ENCODE measurements around the gene MRPL18.

MRPL18 gene

GRCh38 chr6:159761129-159761872 is 29.0 kb upstream of the MRPL18 start:
- H3K4me3 ChIP-seq (ENCODE audit: low read depth, low read length): peak overlapping the region; percentile 73
- no peak for DNase-seq (ENCODE audit: low read depth)
- no peak for TF ChIP-seq CTCF (IDR thresholded peaks at IDR 0.05; ENCODE audit: control insufficient read depth, extremely low read depth, insufficient read depth)

DNA sequence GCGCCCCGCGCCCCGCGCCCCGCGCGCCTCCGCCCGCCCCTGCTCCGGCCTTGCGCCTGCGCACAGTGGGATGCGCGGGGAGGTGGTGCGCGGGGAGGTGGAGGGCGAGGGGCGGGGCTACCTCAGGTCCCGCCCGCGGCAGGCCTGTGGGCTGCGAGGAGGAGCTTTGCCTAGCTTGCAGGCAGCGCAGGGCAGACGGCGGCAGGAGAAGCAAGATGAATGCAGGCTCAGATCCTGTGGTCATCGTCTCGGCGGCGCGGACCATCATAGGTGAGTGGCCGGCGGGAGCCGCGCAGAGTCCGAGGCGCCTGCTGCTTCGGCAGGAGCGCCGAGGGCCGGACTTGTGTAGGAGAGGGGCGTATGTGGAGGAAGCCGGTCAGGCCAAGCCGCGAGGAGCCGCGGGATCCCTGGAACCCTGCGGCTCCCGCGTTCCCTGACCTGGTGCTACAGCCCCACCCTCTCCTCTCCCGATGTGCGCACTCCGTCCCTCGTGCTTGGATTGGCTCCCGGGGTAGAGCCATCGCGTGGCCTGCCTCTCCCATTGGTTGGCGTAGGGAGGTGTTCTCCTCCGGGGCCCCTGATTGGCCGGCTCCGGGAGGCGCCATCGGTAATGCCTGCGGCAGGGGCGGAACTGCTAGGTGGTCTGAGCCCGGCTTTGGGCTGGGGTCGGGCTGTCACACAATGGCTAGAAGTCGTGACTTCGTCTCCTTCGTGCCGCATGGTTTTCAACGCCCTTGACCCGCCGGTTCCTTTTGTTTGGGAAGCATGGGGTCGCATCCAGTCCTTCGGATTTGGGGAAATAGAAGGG is 28.2 kb upstream of the MRPL18 start, which contains the start of gene ACAT2:
Gene ACAT2, plus strand, starts transcription at position 173 of the 808 bp plus-strand sequence. Its CDS starts 43 bp downstream, at position 216.
- no peak for TF ChIP-seq CTCF (IDR thresholded peaks at IDR 0.05; ENCODE audit: control insufficient read depth, extremely low read depth, insufficient read depth)
- peak within 1 kb of the TSS; percentile 73 for H3K4me3 ChIP-seq (ENCODE audit: low read depth, low read length)
- DNase-seq (ENCODE audit: low read depth): peak; percentile 86

- H3K4me3 ChIP-seq (ENCODE audit: low read depth, low read length): peak overlapping the region; percentile 73
- no peak for DNase-seq (ENCODE audit: low read depth)
- no peak for TF ChIP-seq CTCF (IDR thresholded peaks at IDR 0.05; ENCODE audit: control insufficient read depth, extremely low read depth, insufficient read depth)
Measured at GRCh38 chr6:159762681-159763293, 27.5 kb upstream of the MRPL18 start.

DNA sequence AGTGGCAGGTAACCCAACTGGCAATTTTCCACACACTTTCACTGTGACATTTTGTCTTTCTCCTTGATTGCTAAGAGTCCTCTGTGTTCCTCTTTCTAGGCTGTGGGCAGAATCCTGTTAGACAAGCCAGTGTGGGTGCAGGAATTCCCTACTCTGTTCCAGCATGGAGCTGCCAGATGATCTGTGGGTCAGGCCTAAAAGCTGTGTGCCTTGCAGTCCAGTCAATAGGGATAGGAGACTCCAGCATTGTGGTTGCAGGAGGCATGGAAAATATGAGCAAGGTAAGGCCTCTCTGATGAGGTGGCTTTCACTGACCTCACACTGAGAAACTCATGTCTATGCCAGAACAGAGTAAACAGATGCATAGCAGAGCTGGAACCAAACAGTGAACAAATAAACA is 23.4 kb upstream of the MRPL18 start:
- H3K4me3 ChIP-seq (ENCODE audit: low read depth, low read length): no peak overlapping the region
- TF ChIP-seq CTCF (IDR thresholded peaks at IDR 0.05; ENCODE audit: control insufficient read depth, extremely low read depth, insufficient read depth): no peak
- DNase-seq (ENCODE audit: low read depth): no peak

DNA sequence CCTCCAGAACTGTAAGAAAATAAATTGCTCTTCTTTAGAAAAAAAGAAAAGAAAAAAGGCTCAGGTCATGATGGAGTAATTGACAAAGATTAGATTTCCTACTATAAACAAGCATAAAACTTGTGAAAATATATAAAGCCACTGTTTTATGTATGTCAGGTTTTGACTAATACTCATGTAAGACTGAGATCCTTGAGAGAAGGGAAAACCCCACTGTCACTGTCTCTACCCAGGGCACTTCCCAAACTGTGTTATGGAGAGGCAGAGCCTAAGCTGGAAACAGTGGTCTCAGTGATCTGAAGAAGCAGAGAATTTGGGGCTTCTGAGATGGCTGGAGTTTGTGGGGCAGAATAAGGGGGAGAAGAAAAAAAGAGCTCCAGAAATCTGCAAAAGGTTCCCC is 20.8 kb upstream of the MRPL18 start:
- H3K4me3 ChIP-seq (ENCODE audit: low read depth, low read length): no peak overlapping the region
- TF ChIP-seq CTCF (IDR thresholded peaks at IDR 0.05; ENCODE audit: control insufficient read depth, extremely low read depth, insufficient read depth): no peak
- DNase-seq (ENCODE audit: low read depth): no peak

DNA sequence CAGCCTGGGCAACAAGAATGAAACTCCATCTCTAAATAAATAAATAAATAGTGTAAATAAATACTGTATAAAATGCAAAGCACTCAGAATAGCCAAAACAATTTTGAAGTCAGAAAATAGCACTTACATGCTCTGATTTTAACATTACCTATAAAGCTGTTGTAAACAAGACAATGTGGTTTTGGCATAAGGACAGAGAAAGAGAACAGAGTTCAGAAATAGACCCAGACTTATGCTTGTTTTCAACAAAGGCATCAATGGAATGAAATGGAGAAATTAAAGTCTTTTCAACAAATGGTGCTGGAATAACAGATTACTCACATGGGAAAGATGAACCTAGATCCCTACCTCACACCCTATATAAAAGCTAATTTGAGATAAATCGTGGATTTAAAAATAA is 18.1 kb upstream of the MRPL18 start:
- H3K4me3 ChIP-seq (ENCODE audit: low read depth, low read length): no peak overlapping the region
- no peak for TF ChIP-seq CTCF (IDR thresholded peaks at IDR 0.05; ENCODE audit: control insufficient read depth, extremely low read depth, insufficient read depth)
- DNase-seq (ENCODE audit: low read depth): no peak

Measured in LNCaP clone FGC (cell line).